Osteoblast (primary cell): Measurements from ENCODE around the gene AUTS2. TPM values are rescaled to one million over a fixed set of nuclear protein-coding genes. Genes with fewer than 3 reads are reported as not detected.

Source experiments
- DNase-seq: peaks from one replicate; pipeline ENCODE4 v3.0.0; 2011; ENCODE audit warnings: low spot score, mixed read lengths; ENCODE audit not compliant: insufficient read length; ENCODE audit errors: missing footprints
- H2AFZ ChIP-seq: 2 replicates; pipeline ENCODE4 v1.6.0; 2011; ENCODE audit warnings: mild to moderate bottlenecking, low read length
- H3K27ac ChIP-seq: 2 replicates; pipeline ENCODE4 v1.5.1; 2011; ENCODE audit warnings: mild to moderate bottlenecking, low read depth, low read length, moderate library complexity
- H3K27me3 ChIP-seq: 2 replicates; pipeline ENCODE4 v1.6.0; 2012; ENCODE audit warnings: mild to moderate bottlenecking, control low read depth, inconsistent platforms, low read length, moderate library complexity; ENCODE audit not compliant: insufficient read depth
- H3K36me3 ChIP-seq: 2 replicates; pipeline ENCODE4 v1.5.1; 2011; ENCODE audit warnings: mild to moderate bottlenecking, low read length, control low read depth, moderate library complexity; ENCODE audit not compliant: insufficient read depth
- H3K4me1 ChIP-seq: 2 replicates; pipeline ENCODE4 v1.5.1; 2011; ENCODE audit warnings: mild to moderate bottlenecking, low read length, control low read depth, moderate library complexity; ENCODE audit not compliant: insufficient read depth
- H3K4me2 ChIP-seq: 2 replicates; pipeline ENCODE4 v1.6.0; 2011; ENCODE audit warnings: mild to moderate bottlenecking, low read length; ENCODE audit not compliant: insufficient read depth
- H3K4me3 ChIP-seq: fragments of 200-600 bp; sonication (generic); 3 replicates; pipeline ENCODE4 v1.5.1; 2012; ENCODE audit warnings: mild to moderate bottlenecking, low read length, inconsistent platforms; ENCODE audit not compliant: insufficient read depth
- H3K79me2 ChIP-seq: 2 replicates; pipeline ENCODE4 v1.6.0; 2012; ENCODE audit warnings: mild to moderate bottlenecking, low read length, control low read depth, inconsistent platforms; ENCODE audit not compliant: insufficient read depth
- H3K9me3 ChIP-seq: 2 replicates; pipeline ENCODE4 v1.5.1; 2011; ENCODE audit warnings: low read depth, low read length, control low read depth
- H4K20me1 ChIP-seq: 2 replicates; pipeline ENCODE4 v1.6.0; 2012; ENCODE audit warnings: mild to moderate bottlenecking, low read length, control low read depth; ENCODE audit not compliant: insufficient read depth
- total RNA-seq: library from RNA; depleted of rRNA; stranded (reverse); fragments of >200 nt; gene quantifications from 2 replicates; pipeline ENCODE4 v1.2.3, GENCODE V29; 2012
- TF ChIP-seq, protein P1 (sequence below): IDR thresholded peaks from 2 replicates; pipeline ENCODE4 v1.5.1; 2011; ENCODE audit warnings: mild to moderate bottlenecking, low read depth, low read length, moderate library complexity; ENCODE audit errors: extremely low read depth

The AUTS2 gene
- total RNA-seq, 1 donor, result 15.2 TPM

DNA sequence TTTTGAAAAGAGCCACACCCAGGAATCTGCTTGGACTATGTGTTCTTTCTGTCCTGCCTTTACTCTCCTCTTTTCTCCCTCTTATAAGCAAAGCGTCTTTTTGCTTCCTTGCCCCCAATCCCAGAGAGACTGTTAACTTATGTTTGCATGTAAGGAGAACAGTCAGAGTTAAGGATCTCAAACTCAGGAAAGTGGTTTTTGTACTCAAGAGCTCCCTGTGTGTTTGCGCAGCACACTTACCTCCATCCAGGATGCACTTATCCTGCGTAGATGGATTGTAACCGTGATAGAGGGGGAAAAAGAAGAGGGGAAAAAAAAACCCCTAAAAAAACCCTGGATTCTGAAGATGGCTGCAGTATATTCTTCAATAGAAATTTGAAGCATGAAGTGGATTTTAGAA is 228.9 kb downstream of the AUTS2 start:
- TF ChIP-seq, protein P1, sequence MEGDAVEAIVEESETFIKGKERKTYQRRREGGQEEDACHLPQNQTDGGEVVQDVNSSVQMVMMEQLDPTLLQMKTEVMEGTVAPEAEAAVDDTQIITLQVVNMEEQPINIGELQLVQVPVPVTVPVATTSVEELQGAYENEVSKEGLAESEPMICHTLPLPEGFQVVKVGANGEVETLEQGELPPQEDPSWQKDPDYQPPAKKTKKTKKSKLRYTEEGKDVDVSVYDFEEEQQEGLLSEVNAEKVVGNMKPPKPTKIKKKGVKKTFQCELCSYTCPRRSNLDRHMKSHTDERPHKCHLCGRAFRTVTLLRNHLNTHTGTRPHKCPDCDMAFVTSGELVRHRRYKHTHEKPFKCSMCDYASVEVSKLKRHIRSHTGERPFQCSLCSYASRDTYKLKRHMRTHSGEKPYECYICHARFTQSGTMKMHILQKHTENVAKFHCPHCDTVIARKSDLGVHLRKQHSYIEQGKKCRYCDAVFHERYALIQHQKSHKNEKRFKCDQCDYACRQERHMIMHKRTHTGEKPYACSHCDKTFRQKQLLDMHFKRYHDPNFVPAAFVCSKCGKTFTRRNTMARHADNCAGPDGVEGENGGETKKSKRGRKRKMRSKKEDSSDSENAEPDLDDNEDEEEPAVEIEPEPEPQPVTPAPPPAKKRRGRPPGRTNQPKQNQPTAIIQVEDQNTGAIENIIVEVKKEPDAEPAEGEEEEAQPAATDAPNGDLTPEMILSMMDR, result no peak
- H3K36me3 ChIP-seq, result no peaks in the 10 kb centered on the region
- H3K4me1 ChIP-seq, result no peaks in the 10 kb centered on the region

GRCh38 chr7:69827558-69827957 is 229.3 kb downstream of the AUTS2 start:
- H2AFZ ChIP-seq, result no peak overlapping the region

More for the DNA sequence above, 228.9 kb downstream of the AUTS2 start:
- Histone ChIP-seq H3K79me2 (no peaks in the 10 kb centered on the region), H2AFZ (no peak overlapping the region), H3K27me3 (no peaks in the 10 kb centered on the region), H3K9me3 (no peaks in the 10 kb centered on the region), H3K4me3 (no peak overlapping the region), H3K27ac (no peak overlapping the region), H4K20me1 (no peaks in the 10 kb centered on the region), H3K4me2 (no peak overlapping the region)
- no peak for DNase-seq

DNA sequence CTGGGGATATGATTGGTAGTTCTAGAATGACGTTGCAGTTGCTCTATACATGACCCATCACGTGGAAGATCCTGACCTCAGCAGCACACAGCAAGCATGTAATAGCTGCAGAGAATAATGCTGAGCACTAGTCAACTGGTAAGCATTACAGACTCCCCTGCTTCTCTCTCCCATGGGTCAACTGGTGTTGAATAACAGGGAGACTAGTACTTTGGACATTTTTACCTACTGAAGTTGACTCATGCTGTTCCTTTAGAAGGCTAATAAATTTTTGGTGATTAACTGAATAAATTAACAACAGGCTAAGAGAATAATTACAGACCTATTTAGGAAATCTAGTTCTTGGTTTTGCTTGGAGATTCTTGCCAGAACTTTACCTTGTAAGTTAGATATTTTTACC is 234.1 kb downstream of the AUTS2 start:
- TF ChIP-seq, protein P1, result no peak
- Histone ChIP-seq H3K4me1 (no peaks in the 10 kb centered on the region), H3K4me2 (no peak overlapping the region), H3K79me2 (no peaks in the 10 kb centered on the region), H3K27ac (no peak overlapping the region), H3K9me3 (no peaks in the 10 kb centered on the region), H3K27me3 (no peaks in the 10 kb centered on the region), H3K4me3 (no peak overlapping the region), H4K20me1 (no peaks in the 10 kb centered on the region), H2AFZ (no peak overlapping the region), H3K36me3 (no peaks in the 10 kb centered on the region)
- DNase-seq, result no peak

More at GRCh38 chr7:69827558-69827957, 229.3 kb downstream of the AUTS2 start:
- H3K27ac ChIP-seq, result no peak overlapping the region
- H3K4me1 ChIP-seq, result no peaks in the 10 kb centered on the region
- H3K27me3 ChIP-seq, result no peaks in the 10 kb centered on the region
- H3K79me2 ChIP-seq, result no peaks in the 10 kb centered on the region
- no peaks in the 10 kb centered on the region for H3K9me3 ChIP-seq
- no peak for DNase-seq
- no peak overlapping the region for H3K4me2 ChIP-seq
- H3K36me3 ChIP-seq, result no peaks in the 10 kb centered on the region
- no peak overlapping the region for H3K4me3 ChIP-seq
- TF ChIP-seq, protein P1, result no peak
- H4K20me1 ChIP-seq, result no peaks in the 10 kb centered on the region

DNA sequence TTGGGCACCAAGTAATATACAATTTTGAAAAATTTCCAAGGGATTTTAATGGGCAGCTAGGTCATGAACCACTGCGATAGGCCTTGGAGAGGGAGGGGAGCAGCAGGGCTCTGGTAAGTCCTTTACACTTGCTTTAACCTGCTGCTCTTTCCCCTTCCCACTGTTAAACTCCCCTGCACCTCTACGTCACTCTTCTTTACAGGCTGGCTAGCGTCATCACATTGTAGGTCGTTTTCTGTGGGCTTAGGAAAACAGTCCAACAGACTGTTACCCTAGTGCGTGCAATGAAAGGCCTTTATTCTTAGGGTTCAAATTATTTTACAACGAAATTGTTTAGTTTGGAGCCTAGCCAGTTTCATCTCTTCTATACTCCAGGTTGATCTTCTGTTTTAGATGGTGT is 235.7 kb downstream of the AUTS2 start:
- TF ChIP-seq, protein P1, result no peak
- H3K9me3 ChIP-seq, result no peaks in the 10 kb centered on the region
- no peaks in the 10 kb centered on the region for H4K20me1 ChIP-seq
- no peaks in the 10 kb centered on the region for H3K27me3 ChIP-seq
- H3K4me3 ChIP-seq, result no peak overlapping the region
- H3K79me2 ChIP-seq, result no peaks in the 10 kb centered on the region
- H3K36me3 ChIP-seq, result no peaks in the 10 kb centered on the region
- no peak overlapping the region for H3K27ac ChIP-seq
- H2AFZ ChIP-seq, result no peak overlapping the region
- no peak overlapping the region for H3K4me2 ChIP-seq
- no peak for DNase-seq
- H3K4me1 ChIP-seq, result no peaks in the 10 kb centered on the region
